GM23248 (cell line): Measurements from ENCODE around the gene POU2AF3.

Experiments
- EZH2 ChIP-seq: fragments of 200-600 bp; sonication (generic); IDR thresholded peaks from 2 replicates; pipeline ENCODE4 v1.6.1; 2018; ENCODE audit warnings: antibody characterized with exemption, mild to moderate bottlenecking; ENCODE audit not compliant: insufficient read depth, poor library complexity, severe bottlenecking
- EZH2phosphoT487 ChIP-seq: fragments of 200-600 bp; sonication (generic); IDR thresholded peaks from 2 replicates; pipeline ENCODE4 v1.6.1; 2018; ENCODE audit warnings: antibody characterized with exemption, moderate library complexity, mild to moderate bottlenecking, low read depth; ENCODE audit not compliant: insufficient read depth

DNA sequence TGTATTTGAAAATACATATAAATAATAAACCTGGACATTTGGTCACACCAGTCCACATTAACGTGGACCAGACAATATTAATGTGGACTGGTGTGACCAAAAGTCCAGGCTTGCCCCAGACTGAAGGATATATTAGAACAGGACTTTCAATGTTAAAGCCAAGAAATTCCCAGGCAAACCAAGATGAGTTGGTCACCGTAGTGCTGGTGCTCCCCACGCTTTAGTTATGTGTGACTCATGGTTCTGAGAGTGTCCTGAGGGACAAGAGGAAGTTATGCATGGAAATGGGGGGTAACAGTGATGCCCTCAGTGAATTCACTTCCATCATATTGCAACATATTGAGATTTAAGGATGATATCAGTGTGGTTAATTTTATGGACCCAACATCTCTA, 49.4 kb downstream of the POU2AF3 start:
- TF ChIP-seq EZH2, result no peak
- no peak for TF ChIP-seq EZH2phosphoT487
